ENCODE measurements around the gene TPMT. TPM values are rescaled to one million over a fixed set of nuclear protein-coding genes. Genes with fewer than 3 reads are reported as not detected.
"Not testable (repeated sequence)": the region's sequence is repeated elsewhere in the genome, so short reads cannot be mapped to it uniquely, and the experiment has no call there.

TPMT gene
- total RNA-seq, 1 experiment from 2014 or later, result 26.7 TPM

DNA sequence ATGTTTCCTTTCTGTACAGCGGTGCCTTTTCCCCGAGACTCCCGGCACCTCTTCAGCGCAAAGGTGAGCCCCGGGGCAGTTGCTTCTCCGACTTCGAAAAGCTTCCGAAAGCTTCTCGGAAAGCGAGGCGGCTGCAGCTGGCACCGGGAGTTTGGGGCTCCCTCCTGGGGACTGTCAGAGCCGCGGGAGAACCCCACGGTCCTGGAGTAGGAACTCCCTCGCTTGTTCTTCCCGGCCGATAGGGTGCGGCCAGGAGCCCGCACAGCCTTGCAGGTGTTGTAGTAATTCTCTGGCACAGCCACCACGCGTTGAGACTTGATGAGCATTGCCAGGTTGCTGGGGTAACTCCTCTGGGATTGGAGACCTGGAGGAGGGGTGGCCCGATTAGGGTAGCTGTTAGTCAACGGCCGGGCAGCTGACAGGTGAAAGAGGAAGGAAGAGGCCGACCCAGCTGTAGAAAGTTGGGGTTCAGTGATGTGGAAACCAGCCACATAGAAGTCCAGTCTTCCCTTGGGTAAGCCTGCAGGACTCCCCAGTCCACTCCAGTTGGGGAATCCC, 1.1 kb upstream of the TPMT start:
- peak; percentile 64 for DNase-seq (ENCODE audit: low read depth)

DNA sequence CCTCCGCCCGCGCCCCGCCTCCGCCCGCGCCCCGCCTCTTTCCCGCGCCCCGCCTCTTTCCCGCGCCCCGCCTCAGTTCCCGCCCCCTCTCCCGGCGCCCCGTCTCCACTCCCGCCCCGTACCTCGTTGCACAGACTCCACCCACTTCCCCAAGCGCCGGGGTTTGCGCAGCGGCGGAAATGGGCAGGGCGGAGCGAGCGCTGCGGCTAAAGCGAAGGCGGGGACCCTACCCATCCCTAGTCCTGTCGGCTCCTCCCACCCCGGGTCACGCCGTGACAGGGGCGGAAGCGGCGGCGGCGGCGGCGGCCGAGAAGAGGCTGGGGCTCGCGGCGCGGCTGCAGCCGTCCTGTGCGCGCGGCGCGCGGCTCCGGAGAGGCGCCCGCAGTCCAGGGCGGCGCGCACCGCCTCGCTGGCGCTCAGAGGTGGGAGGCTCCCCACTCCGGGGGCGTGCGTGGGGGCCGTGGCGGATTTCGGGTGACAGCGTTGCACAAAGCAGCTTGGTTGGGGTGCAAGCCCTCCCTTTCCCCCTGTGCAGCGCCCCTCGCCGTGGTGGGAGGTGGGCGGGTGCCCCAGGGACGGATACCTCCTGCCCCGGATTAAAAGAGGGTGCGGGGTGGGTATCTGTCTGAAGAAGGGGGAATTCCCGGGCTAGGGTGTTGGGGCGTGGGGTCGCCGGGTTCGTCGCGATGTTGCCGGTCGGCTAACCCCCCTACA, 430 bp upstream of the TPMT start, which contains the start of gene KDM1B:
Gene KDM1B (plus strand): TSS at position 273 of the 714 bp plus-strand sequence. CDS start 4,474 bp downstream, outside the sequence.
- peak; percentile 99 for DNase-seq (ENCODE audit: low read depth)

DNA sequence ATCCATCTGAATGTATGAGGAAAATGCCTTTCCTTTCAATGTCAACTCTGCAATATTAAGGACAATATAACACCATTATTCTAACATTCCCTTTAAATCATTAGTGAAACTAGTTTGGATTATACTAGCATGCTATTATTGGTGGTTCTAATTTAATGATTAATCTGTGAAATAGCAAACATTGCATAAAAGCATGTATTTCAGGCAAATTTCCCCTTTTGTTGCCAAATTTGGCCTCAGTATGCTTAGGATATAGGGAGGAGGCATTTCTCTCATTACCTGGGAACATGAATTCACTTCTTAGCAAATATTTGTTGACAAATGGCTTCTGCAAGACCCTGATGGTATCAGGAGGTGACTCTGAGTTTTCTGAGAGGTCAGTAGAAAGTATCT, 1.6 kb downstream of the TPMT start:
- no peak for DNase-seq (ENCODE audit: low read depth)

- DNase-seq (ENCODE audit: low read depth), result no peak
Measured at GRCh38 chr6:18151801-18152200, 3.1 kb downstream of the TPMT start.

DNA sequence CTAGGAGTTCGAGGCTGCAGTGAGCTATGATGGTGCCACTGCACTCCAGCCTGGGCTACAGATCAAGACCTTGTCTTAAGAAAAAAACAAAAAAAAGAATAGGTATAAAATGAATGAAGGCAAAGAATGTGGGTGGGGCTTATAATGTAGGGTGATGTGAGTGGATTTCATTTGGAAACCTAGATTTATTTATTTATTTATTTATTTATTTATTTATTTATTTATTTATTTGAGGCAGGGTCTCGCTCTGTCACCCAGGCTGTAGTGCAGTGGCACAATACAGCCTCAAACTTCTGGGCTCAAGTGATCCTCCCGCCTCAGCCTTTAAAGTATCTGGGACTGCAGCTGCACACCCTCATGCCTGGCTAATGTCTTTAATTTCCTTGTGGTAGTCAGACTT, 3.5 kb downstream of the TPMT start:
- DNase-seq (ENCODE audit: low read depth), result not testable (repeated sequence)

DNA sequence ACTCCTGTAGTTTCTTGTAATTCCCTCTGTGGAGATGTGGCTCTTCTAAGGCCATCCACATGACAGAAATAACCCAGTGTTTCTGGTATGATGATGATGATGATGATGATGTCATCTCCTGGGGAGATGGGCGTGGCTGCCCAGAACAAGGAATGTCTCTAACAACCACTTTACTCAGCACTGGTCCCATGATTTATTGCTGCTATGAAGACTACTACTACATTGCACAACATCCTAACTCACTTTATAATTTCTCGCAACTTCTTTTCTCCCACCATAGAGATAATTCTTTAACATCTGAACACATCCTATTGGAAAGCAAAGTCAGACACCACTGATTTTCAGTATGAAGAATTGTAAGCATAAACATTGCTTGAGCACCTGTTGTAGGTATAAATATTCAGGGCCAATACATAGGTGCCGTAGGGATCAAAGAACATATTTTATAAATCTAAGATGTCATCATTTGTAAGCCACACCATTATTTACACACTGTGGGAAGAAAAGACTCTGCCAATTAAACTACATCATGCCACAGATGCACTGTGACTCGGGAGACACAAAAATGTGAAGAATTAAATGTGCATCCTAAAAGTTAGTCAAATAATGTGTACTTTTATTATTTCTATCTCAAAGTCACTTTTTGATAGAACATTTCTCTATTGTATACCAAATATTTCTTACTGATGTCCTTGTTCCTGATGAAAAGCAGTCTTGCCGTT, 6.4 kb downstream of the TPMT start:
- DNase-seq (ENCODE audit: low read depth), result peak; percentile 77

GRCh38 chr6:18147616-18148015, 7.3 kb downstream of the TPMT start:
- no peak for DNase-seq (ENCODE audit: low read depth)

- DNase-seq (ENCODE audit: low read depth), result peak; percentile 49
Measured at GRCh38 chr6:18147160-18147559, 7.7 kb downstream of the TPMT start.

- DNase-seq (ENCODE audit: low read depth), result no peak
Measured at GRCh38 chr6:18142591-18142861, 12.4 kb downstream of the TPMT start.

- DNase-seq (ENCODE audit: low read depth), result no peak
Measured at GRCh38 chr6:18141805-18142590, 12.9 kb downstream of the TPMT start.

GRCh38 chr6:18139935-18140621, 14.8 kb downstream of the TPMT start:
- no peak for DNase-seq (ENCODE audit: low read depth)

DNA sequence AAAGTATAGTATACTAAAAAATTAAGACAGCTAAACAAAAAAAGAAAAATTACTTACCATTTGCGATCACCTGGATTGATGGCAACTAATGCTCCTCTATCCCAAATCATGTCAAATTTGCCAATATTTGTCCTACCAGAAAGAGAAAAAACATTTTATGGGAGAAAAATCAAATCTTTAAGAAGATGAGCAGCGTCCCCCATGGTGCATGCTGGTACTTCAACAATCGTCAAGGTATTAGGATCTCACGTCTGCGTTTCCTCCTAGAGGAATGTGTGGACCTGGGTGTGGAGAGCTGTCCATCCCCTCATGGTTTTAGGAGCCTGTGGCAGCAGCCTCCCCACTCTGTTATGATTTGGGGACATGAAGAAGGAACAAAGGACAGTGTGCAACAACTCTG, 16.0 kb downstream of the TPMT start:
- DNase-seq (ENCODE audit: low read depth), result no peak

- no peak for DNase-seq (ENCODE audit: low read depth)
Measured at GRCh38 chr6:18136260-18136659, 18.6 kb downstream of the TPMT start.

GRCh38 chr6:18135171-18135570, 19.7 kb downstream of the TPMT start:
- DNase-seq (ENCODE audit: low read depth), result no peak

DNA sequence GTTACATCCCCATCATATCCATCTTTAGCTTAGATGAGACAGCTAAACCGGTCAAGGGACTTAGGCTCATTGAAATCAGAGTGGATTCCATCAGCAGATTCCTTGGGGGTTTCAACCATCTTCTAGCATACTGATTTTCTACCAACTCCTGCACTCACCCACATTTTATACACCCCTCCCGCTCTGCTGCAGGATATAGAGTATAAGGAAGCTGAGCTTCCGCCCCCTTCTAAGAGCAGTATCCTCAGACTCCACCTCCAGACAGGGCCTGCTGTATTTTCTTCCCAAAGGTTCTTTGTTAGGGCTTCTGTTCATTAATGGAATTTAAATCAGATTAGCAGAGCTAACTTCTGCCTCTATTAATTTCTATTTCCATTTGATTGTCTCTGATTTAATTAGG, 22.5 kb downstream of the TPMT start:
- DNase-seq (ENCODE audit: low read depth), result no peak

- DNase-seq (ENCODE audit: low read depth), result no peak
Measured at GRCh38 chr6:18126121-18126520, 28.8 kb downstream of the TPMT start.

GRCh38 chr6:18122128-18123093, 32.5 kb downstream of the TPMT start, which contains the start of gene NHLRC1:
Gene NHLRC1, minus strand, starts transcription at chr6:18122677. Its CDS starts 71 bp downstream, at chr6:18122606.
- DNase-seq (ENCODE audit: low read depth), result peak; percentile 94

DNA sequence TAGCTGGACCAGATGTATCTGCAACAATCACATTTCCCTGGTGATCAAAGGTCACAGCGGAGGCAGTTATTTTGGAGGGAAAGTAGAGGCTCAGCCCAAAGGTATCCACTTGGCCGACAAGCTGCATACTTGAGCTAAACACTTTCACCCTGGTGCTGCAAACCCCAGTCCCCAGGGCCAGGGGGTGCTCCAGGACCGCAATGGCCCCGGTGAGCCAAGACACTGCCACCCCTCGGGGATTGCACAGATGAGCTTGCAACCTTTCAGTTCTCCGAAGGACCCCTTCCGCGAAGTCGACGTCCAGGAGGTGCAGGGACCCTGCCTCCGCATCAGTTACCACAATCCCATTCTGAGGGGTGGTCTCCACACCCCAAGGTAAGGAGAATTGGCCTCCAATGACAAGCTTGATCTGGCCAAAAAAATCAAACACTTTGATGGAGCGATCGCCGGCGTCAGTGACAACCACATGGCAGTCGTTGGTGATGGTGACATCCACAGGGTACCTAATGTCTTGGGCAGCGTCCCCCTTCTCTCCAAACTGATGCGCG, 33.2 kb downstream of the TPMT start:
- DNase-seq (ENCODE audit: low read depth), result no peak

DNA sequence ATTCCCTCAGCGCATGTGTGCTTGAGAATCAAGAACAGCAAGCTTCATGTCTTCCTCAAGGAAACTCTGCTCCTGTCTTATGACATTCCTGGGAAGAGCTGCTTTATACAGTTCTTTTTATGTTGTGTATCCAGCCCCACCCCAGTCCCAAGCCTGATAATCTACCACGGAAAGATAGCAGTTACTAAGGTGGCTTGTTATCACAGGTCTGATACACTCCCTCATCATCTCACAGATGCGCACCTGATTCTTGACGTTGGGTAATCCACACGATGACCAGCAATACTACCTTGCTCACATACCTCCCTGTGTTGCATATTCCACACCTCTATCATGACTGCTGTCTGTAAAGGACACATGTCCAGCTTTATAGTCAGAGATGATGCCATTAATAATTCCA, 35.6 kb downstream of the TPMT start:
- no peak for DNase-seq (ENCODE audit: low read depth)

GRCh38 chr6:18118330-18118729, 36.5 kb downstream of the TPMT start:
- DNase-seq (ENCODE audit: low read depth), result no peak

Measured in Daoy (cell line).